Lower leg skin (tissue), 3 donors: ENCODE measurements around the gene PSPC1.

Source experiments
- CTCF ChIP-seq, 3 donors: fragments of 450-650 bp; IDR thresholded peaks; one replicate each; pipeline ENCODE4 v1.5.1; 2016; ENCODE audit warnings: antibody characterized with exemption in 3 of 3, mild to moderate bottlenecking in 3 of 3, moderate library complexity in 2 of 3
- POLR2A ChIP-seq, 2 donors: fragments of 450-650 bp; IDR thresholded peaks; one replicate each; pipeline ENCODE4 v1.6.1; 2016 to 2017; ENCODE audit warnings: antibody characterized with exemption in 2 of 2, mild to moderate bottlenecking in 1 of 2, moderate library complexity in 1 of 2

GRCh38 chr13:19766591-19766990 is 16.2 kb downstream of the PSPC1 start:
- TF ChIP-seq CTCF (IDR thresholded peaks at IDR 0.05) (no peak), POLR2A (IDR thresholded peaks at IDR 0.05) (no peak)
